Measurements from ENCODE around the gene E2F2. TPM values are rescaled to one million over a fixed set of nuclear protein-coding genes. Genes with fewer than 3 reads are reported as not detected.

The E2F2 gene
- total RNA-seq, 1 experiment from 2014 or later = 16.3 TPM

DNA sequence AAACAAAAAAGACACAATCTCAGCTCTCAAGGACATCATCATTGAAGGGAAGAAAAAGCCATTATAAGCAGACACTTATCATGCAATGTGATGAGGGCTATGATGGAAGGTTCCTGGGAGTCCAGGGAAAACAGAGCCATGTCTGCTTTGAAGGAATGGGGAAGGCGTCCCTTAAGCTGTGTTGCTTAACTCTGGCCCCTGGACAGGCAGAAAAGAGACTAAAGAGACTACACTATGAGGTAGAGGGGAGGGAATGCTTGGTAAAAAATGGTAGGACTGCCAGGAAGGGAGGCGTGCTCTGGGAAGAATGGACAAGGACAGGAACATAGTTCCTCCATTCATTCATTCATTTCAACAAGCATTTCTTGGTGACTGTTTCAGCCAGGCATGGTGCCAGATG lies 68.3 kb downstream of the E2F2 start (continued):
- TF ChIP-seq CEBPB (IDR thresholded peaks at IDR 0.05; ENCODE audit: low read depth) = no peak
- no peak for TF ChIP-seq JUND (IDR thresholded peaks at IDR 0.05)
- TF ChIP-seq, protein P1, sequence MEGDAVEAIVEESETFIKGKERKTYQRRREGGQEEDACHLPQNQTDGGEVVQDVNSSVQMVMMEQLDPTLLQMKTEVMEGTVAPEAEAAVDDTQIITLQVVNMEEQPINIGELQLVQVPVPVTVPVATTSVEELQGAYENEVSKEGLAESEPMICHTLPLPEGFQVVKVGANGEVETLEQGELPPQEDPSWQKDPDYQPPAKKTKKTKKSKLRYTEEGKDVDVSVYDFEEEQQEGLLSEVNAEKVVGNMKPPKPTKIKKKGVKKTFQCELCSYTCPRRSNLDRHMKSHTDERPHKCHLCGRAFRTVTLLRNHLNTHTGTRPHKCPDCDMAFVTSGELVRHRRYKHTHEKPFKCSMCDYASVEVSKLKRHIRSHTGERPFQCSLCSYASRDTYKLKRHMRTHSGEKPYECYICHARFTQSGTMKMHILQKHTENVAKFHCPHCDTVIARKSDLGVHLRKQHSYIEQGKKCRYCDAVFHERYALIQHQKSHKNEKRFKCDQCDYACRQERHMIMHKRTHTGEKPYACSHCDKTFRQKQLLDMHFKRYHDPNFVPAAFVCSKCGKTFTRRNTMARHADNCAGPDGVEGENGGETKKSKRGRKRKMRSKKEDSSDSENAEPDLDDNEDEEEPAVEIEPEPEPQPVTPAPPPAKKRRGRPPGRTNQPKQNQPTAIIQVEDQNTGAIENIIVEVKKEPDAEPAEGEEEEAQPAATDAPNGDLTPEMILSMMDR (IDR thresholded peaks at IDR 0.05 in 2 of 3, conservative IDR thresholded peaks at IDR 0.05 in 1 of 3; ENCODE audit: borderline replicate concordance in 1 of 3, insufficient read depth in 1 of 3, low read depth in 2 of 3, low read length in 2 of 3) = no peak

DNA sequence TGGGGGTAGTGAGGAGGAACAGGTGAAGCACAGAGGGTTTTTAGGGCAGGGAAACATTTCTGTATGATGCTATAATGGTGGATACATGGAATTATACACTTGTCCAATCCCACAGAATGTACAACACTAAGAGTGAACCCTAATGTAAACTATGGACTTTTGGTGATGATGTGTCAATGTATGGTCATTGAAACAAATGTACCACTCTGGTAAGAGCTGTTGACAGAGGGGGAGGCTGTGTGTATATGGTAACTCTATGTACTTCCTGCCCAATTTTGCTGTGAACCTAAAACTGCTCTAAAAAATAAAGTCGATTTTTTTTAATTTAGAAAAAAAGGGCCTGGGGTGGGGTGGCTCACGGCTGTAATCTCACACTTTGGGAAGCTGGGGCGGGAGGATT lies 70.0 kb downstream of the E2F2 start:
- no peak overlapping the region for H3K27ac ChIP-seq (ENCODE audit: low read depth, low read length)
- H3K36me3 ChIP-seq (ENCODE audit: control insufficient read depth in 1 of 2, insufficient read depth in 2 of 2, low read length in 2 of 2) = no peaks in the 10 kb centered on the region
- intact Hi-C loops (cut with micrococcal nuclease) = no loop called here
- H3K9me3 ChIP-seq (ENCODE audit: control insufficient read depth in 1 of 2, insufficient read depth in 1 of 2, low read depth in 1 of 2, low read length in 2 of 2) = no peaks in the 10 kb centered on the region
- no peak for DNase-seq (ENCODE audit: low read depth, low spot score)
- ChIA-PET POLR2A (no interaction called here), CTCF (no interaction called here), RAD21 (ENCODE audit: low non-redundant PET in 1 of 2, low total read pairs in 2 of 2, uncharacterized antibody in 2 of 2, unreplicated experiment in 2 of 2) (no interaction called here)
- no peaks in the 10 kb centered on the region for H3K4me1 ChIP-seq (ENCODE audit: control insufficient read depth in 1 of 2, insufficient read depth in 2 of 2, low read length in 2 of 2)
- no peak overlapping the region for H3K4me3 ChIP-seq (replicated peaks in 1 of 2; ENCODE audit: low read depth in 1 of 2, low read length in 2 of 2)
- BruUV-seq (replicated peaks) = no TSS peak
- ATAC-seq = no peak
- H3K9me2 ChIP-seq (ENCODE audit: insufficient read depth) = no peaks in the 10 kb centered on the region
- no peaks in the 10 kb centered on the region for H3K79me2 ChIP-seq (ENCODE audit: insufficient read depth, low read length)
- H4K20me1 ChIP-seq (ENCODE audit: insufficient read depth) = no peaks in the 10 kb centered on the region
- H3K4me2 ChIP-seq (ENCODE audit: low read length) = no peak overlapping the region
- no peaks in the 10 kb centered on the region for H3K27me3 ChIP-seq (ENCODE audit: insufficient read depth, low read length)
- TF ChIP-seq, protein P2, sequence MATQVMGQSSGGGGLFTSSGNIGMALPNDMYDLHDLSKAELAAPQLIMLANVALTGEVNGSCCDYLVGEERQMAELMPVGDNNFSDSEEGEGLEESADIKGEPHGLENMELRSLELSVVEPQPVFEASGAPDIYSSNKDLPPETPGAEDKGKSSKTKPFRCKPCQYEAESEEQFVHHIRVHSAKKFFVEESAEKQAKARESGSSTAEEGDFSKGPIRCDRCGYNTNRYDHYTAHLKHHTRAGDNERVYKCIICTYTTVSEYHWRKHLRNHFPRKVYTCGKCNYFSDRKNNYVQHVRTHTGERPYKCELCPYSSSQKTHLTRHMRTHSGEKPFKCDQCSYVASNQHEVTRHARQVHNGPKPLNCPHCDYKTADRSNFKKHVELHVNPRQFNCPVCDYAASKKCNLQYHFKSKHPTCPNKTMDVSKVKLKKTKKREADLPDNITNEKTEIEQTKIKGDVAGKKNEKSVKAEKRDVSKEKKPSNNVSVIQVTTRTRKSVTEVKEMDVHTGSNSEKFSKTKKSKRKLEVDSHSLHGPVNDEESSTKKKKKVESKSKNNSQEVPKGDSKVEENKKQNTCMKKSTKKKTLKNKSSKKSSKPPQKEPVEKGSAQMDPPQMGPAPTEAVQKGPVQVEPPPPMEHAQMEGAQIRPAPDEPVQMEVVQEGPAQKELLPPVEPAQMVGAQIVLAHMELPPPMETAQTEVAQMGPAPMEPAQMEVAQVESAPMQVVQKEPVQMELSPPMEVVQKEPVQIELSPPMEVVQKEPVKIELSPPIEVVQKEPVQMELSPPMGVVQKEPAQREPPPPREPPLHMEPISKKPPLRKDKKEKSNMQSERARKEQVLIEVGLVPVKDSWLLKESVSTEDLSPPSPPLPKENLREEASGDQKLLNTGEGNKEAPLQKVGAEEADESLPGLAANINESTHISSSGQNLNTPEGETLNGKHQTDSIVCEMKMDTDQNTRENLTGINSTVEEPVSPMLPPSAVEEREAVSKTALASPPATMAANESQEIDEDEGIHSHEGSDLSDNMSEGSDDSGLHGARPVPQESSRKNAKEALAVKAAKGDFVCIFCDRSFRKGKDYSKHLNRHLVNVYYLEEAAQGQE (IDR thresholded peaks at IDR 0.05; ENCODE audit: low read depth) = no peak
- TF ChIP-seq RAD21 (IDR thresholded peaks at IDR 0.05; ENCODE audit: low read depth) (no peak), FOSL1 (IDR thresholded peaks at IDR 0.05; ENCODE audit: low read depth) (no peak), CEBPB (IDR thresholded peaks at IDR 0.05; ENCODE audit: low read depth) (no peak), EZH2 (IDR thresholded peaks at IDR 0.05) (no peak), CBX3 (IDR thresholded peaks at IDR 0.05; ENCODE audit: low read depth) (no peak), YY1 (IDR thresholded peaks at IDR 0.05; ENCODE audit: extremely low read depth, insufficient replicate concordance, low read depth, low read length) (no peak), EGR1 (IDR thresholded peaks at IDR 0.05; ENCODE audit: low read depth) (no peak), POLR2AphosphoS5 (IDR thresholded peaks at IDR 0.05; ENCODE audit: low read depth, low read length) (no peak), SRF (IDR thresholded peaks at IDR 0.05; ENCODE audit: low read depth) (no peak), ZFX (IDR thresholded peaks at IDR 0.05) (no peak), POLR2A (IDR thresholded peaks at IDR 0.05; ENCODE audit: borderline replicate concordance, extremely low read depth, insufficient read depth, insufficient read length) (no peak), ZNF274 (IDR thresholded peaks at IDR 0.05; ENCODE audit: low read depth, low read length) (no peak), ELF1 (IDR thresholded peaks at IDR 0.05; ENCODE audit: borderline replicate concordance, low read depth) (no peak)
- H2AFZ ChIP-seq (ENCODE audit: low read depth, low read length, poor library complexity, severe bottlenecking) = no peak overlapping the region
- H3K9ac ChIP-seq (ENCODE audit: low read length) = no peak overlapping the region

Data from HCT116 (cell line).